GM19035 (cell line): ENCODE results near the gene MLX.
A peak's percentile ranks its signal among the peaks of the same experiment; 100 is the strongest.

Experiments
- ATAC-seq: cut with Tn5 transposase; IDR thresholded peaks from one replicate; pipeline ENCODE4 v1.9.1; 2021; ENCODE audit not compliant: unreplicated experiment

Gene MLX, protein sequence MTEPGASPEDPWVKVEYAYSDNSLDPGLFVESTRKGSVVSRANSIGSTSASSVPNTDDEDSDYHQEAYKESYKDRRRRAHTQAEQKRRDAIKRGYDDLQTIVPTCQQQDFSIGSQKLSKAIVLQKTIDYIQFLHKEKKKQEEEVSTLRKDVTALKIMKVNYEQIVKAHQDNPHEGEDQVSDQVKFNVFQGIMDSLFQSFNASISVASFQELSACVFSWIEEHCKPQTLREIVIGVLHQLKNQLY

DNA sequence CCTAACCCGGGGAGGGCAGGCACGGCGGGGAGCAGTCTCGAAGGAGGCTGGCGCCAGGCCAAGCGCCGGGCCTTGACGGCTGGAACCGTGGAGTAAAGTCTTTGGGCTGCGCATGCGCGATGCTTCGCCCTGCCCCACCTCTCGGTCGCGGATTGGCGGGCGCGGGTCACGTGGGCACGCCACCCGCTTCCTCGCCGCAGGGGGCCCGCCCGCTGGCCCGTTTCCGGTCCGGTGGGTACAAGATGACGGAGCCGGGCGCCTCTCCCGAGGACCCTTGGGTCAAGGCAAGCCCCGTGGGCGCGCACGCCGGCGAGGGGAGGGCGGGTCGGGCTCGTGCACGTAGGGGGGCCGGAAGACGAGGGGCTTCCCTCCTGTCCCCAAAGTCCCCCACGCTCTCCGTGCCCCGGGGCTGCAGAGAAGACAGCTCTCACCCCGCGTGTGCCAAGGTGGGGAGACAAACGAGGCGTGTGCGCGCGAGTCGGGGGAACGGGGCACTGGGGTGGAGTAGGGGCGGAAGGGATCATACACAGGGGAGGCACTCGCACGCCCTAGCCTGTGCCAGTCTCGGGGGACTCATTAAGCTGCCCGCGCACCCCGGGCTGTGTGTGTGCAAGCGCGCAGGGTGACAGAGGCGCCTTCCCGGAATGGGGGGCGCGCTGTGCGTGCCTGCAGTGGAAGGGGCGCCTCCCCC lies at the start of gene MLX:
Gene MLX, plus strand, starts transcription at position 218 of the 691 bp plus-strand sequence. Its CDS starts 25 bp downstream, at position 243.
- ATAC-seq: peak; percentile 60

DNA sequence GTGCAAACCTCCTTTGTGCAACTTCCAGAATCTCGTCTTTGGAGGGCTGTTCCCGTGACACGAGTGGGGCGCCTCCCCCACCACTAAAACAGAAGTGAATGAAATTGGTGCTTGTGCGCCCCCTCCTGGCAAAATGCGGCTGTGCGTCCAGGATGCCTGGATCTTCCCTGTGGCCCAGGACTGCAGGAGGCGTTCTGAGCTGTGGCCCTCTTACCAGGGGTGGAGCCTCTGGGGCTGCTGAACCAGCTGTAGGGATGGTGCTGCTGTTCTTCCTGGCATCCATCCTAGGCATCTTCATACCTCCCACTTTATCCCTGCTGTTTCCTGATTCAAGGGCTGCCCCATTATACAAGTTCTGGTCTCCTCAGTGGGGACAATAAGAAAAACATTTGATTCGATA lies 49.4 kb upstream of the MLX start:
- no peak for ATAC-seq

DNA sequence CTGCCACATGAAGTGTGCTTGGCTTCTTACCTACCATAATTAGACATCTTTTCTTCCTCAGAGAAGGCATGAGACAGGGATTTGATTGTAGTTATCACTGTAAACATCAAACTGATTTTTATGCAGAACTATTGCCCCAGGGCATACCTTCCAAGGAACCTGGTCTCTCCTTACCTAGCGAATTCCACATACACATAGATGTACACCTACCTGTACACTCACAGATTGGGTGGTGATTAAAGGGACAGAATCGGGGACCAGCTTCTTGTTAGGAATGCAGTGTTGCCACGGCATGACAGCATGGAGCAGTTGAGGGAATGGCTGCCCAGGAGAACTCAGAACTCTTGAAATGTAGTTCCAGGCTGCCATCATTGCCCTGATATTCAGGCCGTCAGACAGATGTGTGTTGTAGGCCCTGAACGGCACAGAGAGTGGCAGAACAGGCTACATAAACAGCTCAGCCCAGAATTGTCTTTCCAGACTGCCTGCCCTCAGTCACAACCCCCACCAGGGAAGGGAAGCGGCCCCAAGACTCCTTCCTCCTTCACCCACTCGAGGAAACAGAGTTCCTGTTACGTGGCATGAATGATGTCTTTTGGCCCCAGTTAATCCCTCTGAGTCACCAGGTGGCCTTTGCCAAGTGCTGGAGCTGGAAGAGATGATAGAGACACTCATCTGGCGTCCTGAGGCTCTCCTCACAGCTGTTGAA lies 48.7 kb upstream of the MLX start:
- ATAC-seq: no peak

DNA sequence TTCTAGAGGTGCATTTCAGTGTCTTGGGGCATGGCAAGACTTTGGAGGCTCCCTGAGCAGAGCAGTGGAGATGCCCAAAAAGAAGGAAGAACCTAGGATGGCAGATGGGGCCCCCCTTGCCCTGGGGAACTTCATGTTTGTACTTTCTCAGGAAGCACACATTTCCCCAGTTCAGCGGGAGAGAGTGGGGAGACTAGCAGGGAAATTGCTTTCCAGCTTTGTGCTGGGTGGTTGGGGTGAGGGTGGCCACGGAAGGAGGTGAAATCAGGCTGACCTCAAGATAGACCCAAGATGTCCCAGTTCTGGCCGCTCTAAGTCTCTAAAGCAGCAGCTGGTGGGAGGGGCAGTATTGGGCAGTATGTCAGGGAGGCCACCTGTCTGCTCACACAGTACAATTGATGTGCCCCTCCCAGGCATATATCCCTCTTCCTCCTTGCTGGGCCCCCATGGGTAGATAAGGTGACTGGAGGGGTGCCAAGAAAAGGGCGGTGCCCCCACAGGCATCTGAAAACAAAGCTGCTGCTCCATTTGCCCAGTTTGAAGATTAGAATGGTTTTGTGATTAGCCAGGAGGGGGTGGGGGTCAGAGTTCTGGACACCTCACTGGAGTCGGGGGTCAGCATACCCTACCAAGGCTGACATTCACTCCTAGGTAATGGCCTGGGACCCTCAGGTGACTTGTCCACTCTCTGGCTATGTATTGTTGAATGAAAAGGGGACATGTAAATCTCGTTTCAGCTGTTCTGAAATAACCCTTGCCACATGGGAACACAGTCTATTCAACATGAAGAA lies 48.0 kb upstream of the MLX start:
- ATAC-seq: no peak

DNA sequence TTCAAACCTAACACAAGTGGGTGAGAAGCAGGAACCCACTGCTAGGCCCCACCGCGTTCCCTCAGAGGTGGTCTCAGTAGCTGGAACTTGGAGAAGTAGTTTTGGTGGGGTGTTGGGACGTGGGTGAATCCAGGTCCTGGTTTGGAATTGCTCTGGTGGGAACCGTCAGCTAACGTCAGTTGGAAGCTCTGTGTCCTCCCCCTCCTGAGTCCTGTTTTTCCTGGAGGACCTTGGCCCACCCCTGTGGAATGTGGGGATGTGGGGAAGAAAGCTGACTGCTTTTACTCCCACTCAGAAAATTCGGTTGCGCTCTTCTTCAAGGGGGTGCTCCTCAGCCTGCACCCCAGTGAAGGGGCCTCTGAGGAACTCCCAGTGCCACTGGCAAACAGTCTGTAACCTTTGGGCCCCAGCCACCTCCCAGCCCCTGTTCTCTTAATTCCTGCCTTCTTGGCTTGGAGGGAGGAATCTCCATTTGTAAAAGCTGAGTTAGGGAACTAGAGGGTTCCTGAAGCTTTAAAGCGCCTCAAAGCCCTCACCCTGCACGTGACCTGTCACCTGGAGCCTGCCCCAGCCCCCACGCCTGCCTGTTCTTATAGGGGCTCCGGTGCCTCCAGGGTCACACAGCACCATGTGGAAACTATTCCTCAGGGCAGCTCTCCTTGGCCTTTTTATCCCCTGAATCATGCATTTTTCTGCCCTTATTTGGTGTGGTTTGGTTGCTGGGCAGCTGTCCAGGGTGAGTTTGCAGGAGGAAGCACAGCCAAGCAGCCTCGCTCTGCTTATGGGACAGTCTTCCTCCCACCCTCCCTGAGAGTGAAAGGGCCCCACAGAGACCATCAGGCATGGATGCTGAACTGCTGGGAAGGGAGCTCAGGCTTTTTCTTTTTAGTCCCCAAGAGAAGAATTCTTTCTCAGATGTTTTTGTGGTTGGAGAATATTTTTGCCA lies 47.1 kb upstream of the MLX start:
- no peak for ATAC-seq

DNA sequence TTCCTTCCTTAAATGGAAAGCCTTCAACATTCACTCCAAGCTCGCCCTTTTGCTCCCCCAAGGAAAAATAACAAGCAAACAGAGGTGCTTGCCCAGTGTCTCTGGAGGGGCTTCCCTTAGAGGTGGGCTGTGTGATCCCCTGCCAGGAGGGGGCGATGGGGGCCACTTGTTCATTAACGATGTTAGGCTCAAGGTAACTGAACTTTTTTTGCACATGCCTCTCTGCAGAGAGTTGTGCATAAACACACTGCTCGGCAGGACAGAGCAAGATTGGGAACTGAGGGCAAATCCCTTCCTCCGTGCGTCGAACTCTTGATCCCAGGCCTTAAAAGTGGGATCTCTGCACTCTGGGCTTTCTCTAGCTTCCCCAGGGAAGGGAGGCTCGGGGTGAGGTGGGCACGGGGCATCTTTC lies 46.4 kb upstream of the MLX start:
- no peak for ATAC-seq

DNA sequence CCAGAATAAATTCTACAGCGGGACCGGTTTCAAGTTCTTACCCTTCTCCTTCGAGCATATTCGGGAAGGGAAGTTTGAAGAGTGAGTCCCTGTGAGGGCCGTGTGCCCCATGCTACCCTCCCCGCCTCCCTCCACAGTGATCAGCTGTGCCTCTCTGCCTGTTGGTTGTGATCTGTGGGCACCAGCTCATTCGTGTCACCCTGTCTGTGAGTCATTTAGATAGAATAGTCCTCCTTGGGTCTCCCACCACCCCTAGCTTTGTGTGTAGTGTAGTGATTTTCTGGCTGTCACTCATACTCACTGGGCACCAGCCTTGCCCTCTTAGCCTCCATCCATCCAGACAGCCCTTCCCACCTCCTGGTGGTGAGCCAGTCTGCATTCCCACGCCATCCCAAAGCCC lies 45.9 kb upstream of the MLX start:
- ATAC-seq: no peak

DNA sequence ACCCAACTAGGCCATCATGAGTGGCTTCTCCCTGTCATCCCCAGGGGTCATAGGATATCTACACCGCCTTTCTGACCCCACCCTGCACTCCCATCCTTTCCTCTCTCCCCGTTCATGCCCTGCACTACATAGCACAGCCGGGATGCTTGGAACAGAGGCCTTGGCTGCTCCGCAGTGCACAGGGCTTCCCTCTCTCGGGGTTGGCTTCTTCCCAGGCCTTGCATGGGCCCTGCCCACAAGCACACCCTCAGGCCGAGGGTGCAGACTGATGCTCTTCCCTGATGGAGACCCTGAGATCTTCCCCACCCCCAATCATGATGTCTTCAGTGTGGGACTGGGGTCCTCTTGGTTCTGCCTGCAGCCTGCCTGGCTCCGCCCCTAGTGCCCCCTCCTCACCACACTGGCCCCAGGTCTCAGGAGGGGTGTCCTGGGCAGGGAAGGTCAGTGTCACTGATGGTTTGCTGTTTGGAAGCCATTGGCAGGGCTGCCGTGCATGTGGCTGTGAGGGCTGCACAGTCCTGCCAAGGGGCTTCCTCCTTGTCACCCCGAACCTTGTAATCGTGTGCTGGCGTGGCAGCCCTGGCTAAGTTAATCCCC lies 45.1 kb upstream of the MLX start:
- ATAC-seq: no peak

DNA sequence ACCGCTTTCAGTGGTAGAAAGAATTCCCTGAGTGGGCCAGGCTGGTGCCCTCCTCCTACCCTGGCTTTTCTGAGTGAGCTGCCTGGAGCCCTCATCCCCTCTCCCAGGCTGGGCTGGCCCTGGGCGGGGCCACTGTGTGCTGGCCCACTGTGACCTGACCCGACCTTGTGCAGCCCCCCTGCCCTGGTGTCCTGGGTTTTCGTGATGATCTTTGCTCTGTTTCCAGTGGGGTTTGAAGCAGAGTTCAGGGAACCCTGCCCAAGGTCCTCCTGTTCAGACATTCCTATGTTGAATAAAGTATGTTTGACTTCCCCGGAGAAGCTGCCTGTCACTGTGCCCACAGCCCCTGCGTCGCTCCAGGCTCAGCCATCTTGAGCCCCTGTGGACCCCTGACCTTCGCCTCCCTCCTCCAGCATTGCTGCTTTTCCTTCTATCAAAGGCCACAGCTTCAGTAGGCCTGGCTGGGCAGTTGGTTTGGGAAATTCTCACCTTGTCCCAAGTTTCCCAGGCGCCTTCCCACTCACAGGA lies 44.6 kb upstream of the MLX start:
- no peak for ATAC-seq

DNA sequence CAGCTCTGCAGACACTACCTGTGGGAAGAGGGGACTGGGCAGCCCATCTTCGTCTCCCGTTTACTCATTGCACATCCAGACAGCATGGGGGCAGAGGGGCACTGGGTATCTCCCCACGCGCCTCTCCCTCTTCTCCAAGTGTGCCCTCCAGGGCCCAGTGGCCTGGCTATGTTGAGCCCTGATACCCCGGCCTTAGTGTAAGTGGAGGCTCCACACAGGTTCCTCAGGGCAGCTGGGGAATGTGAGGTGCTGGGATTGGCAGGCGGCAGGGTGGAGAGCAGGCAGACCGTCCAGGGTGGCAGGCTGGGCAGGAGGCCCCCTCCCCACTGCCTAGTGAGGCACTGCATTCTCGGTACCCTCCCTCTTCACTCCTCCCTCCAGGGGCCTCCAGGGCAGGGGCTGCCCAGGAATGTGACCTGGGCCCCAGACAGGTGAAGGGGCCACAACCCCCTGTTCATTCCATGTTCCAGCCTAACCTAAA lies 44.1 kb upstream of the MLX start:
- ATAC-seq: no peak

DNA sequence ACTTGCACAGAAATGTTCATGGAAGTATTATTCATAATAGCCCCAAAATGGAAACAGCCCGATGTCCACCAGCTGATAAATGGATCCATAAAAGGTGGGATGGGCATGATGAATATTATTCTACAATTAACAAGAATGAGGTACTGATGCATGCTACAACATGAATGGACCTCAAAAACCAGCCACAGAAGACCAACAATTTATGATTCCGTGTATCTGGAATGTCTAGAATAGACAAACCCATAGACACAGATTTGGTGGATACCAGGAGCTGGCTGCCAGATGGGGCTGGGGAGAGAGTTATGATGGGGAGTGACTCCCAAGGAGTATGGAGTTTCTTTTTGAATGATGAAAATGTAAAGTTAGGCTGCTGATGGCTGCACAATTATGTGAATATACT lies 41.7 kb upstream of the MLX start:
- no peak for ATAC-seq

DNA sequence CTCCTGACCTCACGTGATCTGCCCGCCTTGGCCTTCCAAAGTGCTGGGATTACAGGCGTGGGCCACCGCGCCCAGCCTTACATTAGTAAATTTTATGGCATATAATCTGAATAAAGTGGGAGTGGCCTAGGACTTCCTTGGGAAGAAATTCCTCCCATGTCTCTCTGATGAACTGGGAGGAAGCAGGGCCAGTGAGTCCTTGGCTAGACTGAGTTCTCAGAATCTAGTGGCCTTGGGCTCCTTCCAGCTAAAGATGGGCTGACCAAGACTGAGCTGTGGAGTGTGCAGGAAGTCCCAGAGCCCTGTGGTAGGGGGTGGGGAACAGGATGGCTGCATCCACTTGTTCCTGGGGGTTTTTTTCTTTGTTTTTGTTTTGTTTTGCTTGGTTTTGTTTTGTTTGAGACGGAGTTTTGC lies 40.9 kb upstream of the MLX start:
- no peak for ATAC-seq

DNA sequence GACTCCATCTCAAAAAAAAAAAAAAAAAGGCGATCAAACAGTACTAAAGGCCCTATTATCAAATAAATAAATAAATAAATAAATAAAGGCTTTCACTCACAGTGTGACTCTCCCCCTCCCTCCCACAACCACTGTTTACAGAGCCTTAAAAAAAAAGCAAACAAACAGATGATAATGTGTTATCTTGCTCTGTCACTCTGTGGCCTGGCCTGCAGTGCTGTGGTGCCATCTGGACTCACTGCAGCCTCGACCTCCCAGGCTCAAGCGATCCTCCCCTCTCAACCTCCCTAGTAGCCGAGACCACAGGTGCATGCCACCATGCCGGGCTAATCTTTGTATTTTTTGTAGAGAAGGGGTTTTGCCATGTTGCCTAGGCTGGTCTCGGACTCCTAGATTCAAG lies 39.0 kb upstream of the MLX start:
- ATAC-seq: no peak

DNA sequence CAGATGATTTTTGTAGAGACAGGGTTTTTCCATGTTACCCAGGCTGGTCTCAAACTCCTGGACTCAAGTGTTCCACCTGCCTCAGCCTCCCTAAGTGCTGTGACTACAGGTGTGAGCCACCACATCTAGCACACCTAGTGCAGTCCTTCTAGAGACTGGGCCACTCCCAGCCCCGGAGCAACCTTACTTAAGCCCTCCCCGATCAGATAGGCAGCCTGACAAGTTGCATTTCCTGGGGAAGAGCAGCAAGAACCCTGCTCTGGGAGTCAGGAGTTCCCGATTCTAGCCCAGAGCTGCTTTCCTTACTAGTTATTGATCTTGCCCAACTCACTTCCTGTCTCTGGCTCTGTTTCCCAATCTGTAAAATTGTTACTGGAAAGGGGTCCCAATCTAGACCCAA lies 37.8 kb upstream of the MLX start:
- no peak for ATAC-seq

DNA sequence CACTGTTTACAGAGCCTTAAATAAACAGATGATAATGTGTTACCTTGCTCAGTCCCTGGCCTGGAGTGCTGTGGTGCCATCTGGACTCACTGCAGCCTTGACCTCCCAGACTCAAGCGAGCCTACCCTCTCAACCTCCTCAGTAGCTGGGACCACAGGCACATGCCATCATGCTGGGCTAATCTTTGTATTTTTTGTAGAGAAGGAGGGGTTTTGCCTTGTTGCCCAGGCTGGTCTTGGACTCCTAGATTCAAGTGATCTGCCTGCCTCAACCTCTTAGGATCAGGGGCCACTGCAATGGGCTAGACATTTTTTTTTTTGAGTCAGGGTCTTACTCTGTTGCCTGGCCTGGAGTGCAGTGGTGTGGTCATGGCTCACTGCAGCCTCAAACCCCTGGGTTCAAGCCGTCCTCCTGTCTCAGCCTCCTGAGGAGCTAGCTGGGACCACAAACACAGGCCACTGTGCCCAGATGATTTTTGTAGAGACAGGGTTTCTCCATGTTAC lies 35.9 kb upstream of the MLX start:
- no peak for ATAC-seq

DNA sequence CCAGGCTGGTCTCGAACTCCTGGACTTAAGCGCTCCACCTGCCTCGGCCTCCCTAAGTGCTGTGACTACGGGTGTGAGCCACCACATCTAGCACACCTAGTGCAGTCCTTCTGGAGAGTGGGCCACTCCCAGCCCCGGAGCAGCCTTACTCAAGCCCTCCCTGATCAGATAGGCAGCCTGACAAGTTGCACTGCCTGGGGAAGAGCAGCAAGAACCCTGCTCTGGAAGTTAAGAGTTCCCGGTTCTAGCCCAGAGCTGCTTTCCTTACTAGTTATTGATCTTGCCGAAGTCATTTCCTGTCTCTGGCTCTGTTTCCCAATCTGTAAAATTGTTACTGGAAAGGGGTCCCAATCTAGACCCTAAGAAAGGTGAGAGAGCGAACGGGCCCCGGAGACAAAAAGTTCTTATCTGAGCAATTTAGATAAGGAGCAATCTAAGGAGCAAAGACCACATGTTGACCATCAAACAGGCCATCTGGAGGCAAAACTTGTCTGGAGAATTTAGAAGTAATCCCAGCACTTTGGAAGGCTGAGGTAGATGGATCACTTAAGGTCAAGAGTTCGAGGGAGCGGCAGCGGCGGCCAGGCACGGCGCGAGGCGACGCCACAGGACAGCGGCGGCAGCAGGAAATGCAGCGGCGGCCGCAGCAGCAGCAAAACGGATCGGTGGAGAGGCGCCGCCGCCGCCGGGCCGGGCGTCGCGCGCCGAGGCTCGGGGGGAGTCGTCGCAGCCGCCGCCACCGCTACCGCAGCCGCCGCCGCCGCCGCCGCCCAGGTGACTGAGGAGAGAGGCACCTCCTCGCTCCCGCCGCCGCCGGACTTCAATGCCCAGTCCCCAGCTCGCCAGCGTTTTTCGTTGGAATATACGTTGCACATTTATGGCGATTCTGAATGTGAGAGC lies 35.2 kb upstream of the MLX start:
- no peak for ATAC-seq

DNA sequence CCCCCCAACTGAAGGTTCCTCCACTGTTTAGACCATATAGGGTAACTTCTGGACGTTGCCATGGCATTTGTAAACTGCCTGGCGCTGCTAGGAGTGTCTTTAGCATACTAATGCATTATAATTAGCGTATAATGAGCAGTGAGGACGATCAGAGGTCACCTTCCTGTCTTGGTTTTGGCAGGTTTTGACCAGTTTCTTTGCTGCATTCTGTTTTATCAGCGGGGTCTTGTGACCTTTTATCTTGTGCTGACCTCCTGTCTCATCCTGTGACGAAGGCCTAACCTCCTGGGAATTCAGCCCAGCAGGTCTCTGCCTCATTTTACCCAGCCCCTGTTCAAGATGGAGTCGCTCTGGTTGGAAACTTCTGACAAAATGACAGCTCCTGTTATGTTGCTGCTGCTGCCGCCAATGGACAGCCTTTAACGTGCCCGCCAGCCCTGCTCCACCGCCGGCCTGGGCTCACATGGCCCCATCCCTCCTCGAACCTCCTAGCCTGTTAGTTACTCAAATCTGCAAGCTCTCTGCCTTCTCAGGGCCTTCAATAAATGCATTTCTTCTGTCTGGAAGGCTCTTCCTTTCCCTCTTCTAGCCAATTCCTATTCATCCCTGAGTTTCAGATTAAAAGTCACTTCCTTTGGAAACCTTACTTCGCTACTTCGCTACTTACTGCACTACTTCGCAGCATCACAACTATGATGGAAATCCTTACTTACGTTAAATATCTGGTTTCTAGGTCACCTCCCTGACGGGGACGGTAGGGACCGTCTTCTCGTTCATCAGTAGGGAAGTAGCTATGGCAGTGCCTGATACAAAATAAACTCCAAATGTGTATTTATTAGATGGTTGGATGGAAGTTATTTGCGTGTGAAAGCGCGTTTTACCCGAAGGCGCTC lies 31.5 kb upstream of the MLX start:
- ATAC-seq: no peak
